ENCODE results near the gene SRRM2. TPM values are rescaled to one million over a fixed set of nuclear protein-coding genes. Genes with fewer than 3 reads are reported as not detected.

Gene SRRM2
- total and polyA plus RNA-seq, 4 donors = 316 to 589 (median 447) TPM

DNA sequence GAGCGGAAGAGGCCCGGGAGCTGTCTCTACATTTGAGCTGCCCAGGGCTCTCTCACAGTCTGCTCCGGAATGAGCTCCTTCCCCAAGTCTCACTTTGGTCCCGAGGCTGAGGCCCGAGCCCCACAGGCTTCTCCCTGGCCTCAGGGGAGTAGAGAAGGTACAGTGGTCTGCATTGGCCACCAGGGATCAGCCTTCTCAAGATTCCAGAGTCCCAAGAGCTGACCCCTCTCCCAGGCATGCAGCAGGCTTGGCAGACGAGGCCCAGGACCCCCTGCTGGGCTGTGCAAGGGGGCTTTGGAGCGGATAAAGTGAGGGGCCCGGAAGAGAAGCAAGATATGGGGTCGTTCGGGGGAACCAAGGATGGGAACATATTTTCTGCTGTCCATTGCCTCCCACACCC is 35.5 kb upstream of the SRRM2 start:
- 82 to 92% methylated on average over 10 of the region's 10 CpGs for WGBS, 2 donors
- H3K27ac ChIP-seq (ENCODE audit: low read depth in 1 of 2, low read length in 1 of 2) = no peak overlapping the region
- peaks cover 0 to 11% (median 3%) of the 10 kb centered on the region in 5 donors for H3K4me1 ChIP-seq (ENCODE audit: control insufficient read depth in 5 of 5, insufficient read depth in 5 of 5, low read length in 5 of 5)
- no peak for DNase-seq
- no peak for TF ChIP-seq CTCF (IDR thresholded peaks at IDR 0.05; ENCODE audit: control extremely low read depth, extremely low read depth)
- H3K4me3 ChIP-seq = no peak overlapping the region
- no peak overlapping the region for H3K9ac ChIP-seq (ENCODE audit: insufficient read depth in 1 of 2, low read length in 2 of 2)
- H3K9me3 ChIP-seq (ENCODE audit: control insufficient read depth in 4 of 4, insufficient read depth in 3 of 4, low read length in 3 of 4) = no peaks in the 10 kb centered on the region
- ATAC-seq (ENCODE audit: insufficient read depth, low FRiP score) = no peak
- no peaks in the 10 kb centered on the region for H3K27me3 ChIP-seq (ENCODE audit: control insufficient read depth in 3 of 3, insufficient read depth in 3 of 3, low read length in 2 of 3)
- H3K36me3 ChIP-seq (ENCODE audit: control insufficient read depth in 4 of 4, insufficient read depth in 4 of 4, low read length in 4 of 4) = no peaks in the 10 kb centered on the region

- WGBS, 2 donors = 59 to 73% methylated on average over 21 of the region's 21 CpGs
- no peak overlapping the region for H3K4me3 ChIP-seq
- H3K27ac ChIP-seq (ENCODE audit: low read depth in 1 of 2, low read length in 1 of 2) = no peak overlapping the region
- H3K36me3 ChIP-seq (ENCODE audit: control insufficient read depth in 4 of 4, insufficient read depth in 4 of 4, low read length in 4 of 4) = no peaks in the 10 kb centered on the region
- H3K27me3 ChIP-seq (ENCODE audit: control insufficient read depth in 3 of 3, insufficient read depth in 3 of 3, low read length in 2 of 3) = no peaks in the 10 kb centered on the region
- peaks cover 0 to 11% (median 3%) of the 10 kb centered on the region in 5 donors for H3K4me1 ChIP-seq (ENCODE audit: control insufficient read depth in 5 of 5, insufficient read depth in 5 of 5, low read length in 5 of 5)
- no peak for TF ChIP-seq CTCF (IDR thresholded peaks at IDR 0.05; ENCODE audit: control extremely low read depth, extremely low read depth)
- DNase-seq = no peak
- no peak overlapping the region for H3K9ac ChIP-seq (ENCODE audit: insufficient read depth in 1 of 2, low read length in 2 of 2)
- H3K9me3 ChIP-seq (ENCODE audit: control insufficient read depth in 4 of 4, insufficient read depth in 3 of 4, low read length in 3 of 4) = no peaks in the 10 kb centered on the region
- no peak for ATAC-seq (ENCODE audit: insufficient read depth, low FRiP score)
Measured at GRCh38 chr16:2717383-2718263, 34.8 kb upstream of the SRRM2 start.

GRCh38 chr16:2719328-2720063 is 32.9 kb upstream of the SRRM2 start:
- H3K27ac ChIP-seq (ENCODE audit: low read depth in 1 of 2, low read length in 1 of 2) = no peak overlapping the region
- H3K4me3 ChIP-seq = no peak overlapping the region
- peaks cover 0 to 11% (median 3%) of the 10 kb centered on the region in 5 donors for H3K4me1 ChIP-seq (ENCODE audit: control insufficient read depth in 5 of 5, insufficient read depth in 5 of 5, low read length in 5 of 5)
- H3K27me3 ChIP-seq (ENCODE audit: control insufficient read depth in 3 of 3, insufficient read depth in 3 of 3, low read length in 2 of 3) = no peaks in the 10 kb centered on the region
- no peak overlapping the region for H3K9ac ChIP-seq (ENCODE audit: insufficient read depth in 1 of 2, low read length in 2 of 2)
- ATAC-seq (ENCODE audit: insufficient read depth, low FRiP score) (no peak), DNase-seq (no peak)
- no peak for TF ChIP-seq CTCF (IDR thresholded peaks at IDR 0.05; ENCODE audit: control extremely low read depth, extremely low read depth)
- no peaks in the 10 kb centered on the region for H3K36me3 ChIP-seq (ENCODE audit: control insufficient read depth in 4 of 4, insufficient read depth in 4 of 4, low read length in 4 of 4)
- no peaks in the 10 kb centered on the region for H3K9me3 ChIP-seq (ENCODE audit: control insufficient read depth in 4 of 4, insufficient read depth in 3 of 4, low read length in 3 of 4)
- 63 to 88% methylated on average over 16 of the region's 16 CpGs for WGBS, 2 donors
